PC-3 (cell line): ENCODE results near the gene MASTL.

Source experiments
- CTCF ChIP-seq: fragments of 300-600 bp; sonication (generic); conservative IDR thresholded peaks from 2 replicates; pipeline ENCODE4 v1.5.1; 2017; ENCODE audit warnings: antibody characterized with exemption, low read depth, mild to moderate bottlenecking, low read length
- EZH2 ChIP-seq: fragments of 300-600 bp; sonication (generic); IDR thresholded peaks from one replicate; pipeline ENCODE4 v1.6.1; 2017; ENCODE audit warnings: antibody characterized with exemption, mild to moderate bottlenecking, low read length; ENCODE audit not compliant: unreplicated experiment
- EZH2phosphoT487 ChIP-seq: fragments of 300-600 bp; sonication (generic); IDR thresholded peaks from 2 replicates; pipeline ENCODE4 v1.6.1; 2018; ENCODE audit warnings: mild to moderate bottlenecking, antibody characterized with exemption, low read length, borderline replicate concordance

- TF ChIP-seq CTCF, result no peak
- TF ChIP-seq EZH2, result no peak
- no peak for TF ChIP-seq EZH2phosphoT487
Measured at GRCh38 chr10:27230022-27230421, 74.9 kb downstream of the MASTL start.
